Chondrocyte (in vitro differentiated cells): ENCODE measurements around the gene TGFB2. TPM values are rescaled to one million over a fixed set of nuclear protein-coding genes. Genes with fewer than 3 reads are reported as not detected.

Experiments
- DNase-seq: peaks from one replicate; pipeline ENCODE4 v3.0.0; 2021; ENCODE audit warnings: mixed read lengths, low spot score
- H3K27ac Mint-ChIP-seq: one replicate; pipeline ENCODE4 v1.8.0; 2021; ENCODE audit warnings: mild to moderate bottlenecking, moderate library complexity, mixed read lengths; ENCODE audit not compliant: unreplicated experiment
- H3K27me3 Mint-ChIP-seq: 2 replicates; pipeline ENCODE4 v1.8.0; 2021; ENCODE audit warnings: low read depth, mixed read lengths
- H3K36me3 Mint-ChIP-seq: 2 replicates; pipeline ENCODE4 v1.8.0; 2021; ENCODE audit warnings: low read depth, mixed read lengths
- H3K4me1 Mint-ChIP-seq: 2 replicates; pipeline ENCODE4 v1.8.0; 2021; ENCODE audit warnings: low read depth, mild to moderate bottlenecking, mixed read lengths
- H3K4me3 Mint-ChIP-seq: one replicate; pipeline ENCODE4 v1.8.0; 2021; ENCODE audit warnings: mild to moderate bottlenecking, moderate library complexity, mixed read lengths; ENCODE audit not compliant: unreplicated experiment
- H3K9me3 Mint-ChIP-seq: 2 replicates; pipeline ENCODE4 v1.8.0; 2021; ENCODE audit warnings: low read depth, mixed read lengths
- CTCF ChIP-seq: fragments of 200-600 bp; sonication (generic); IDR thresholded peaks from 2 replicates; pipeline ENCODE4 v1.5.0; 2021; ENCODE audit warnings: antibody characterized with exemption, mild to moderate bottlenecking, moderate library complexity
- long read RNA-seq: library from polyadenylated mRNA; stranded (forward); transcript quantifications from one replicate; pipeline ENCODE4 v2.0.0, GENCODE V29; 2021
- total RNA-seq: library from RNA; stranded (reverse); gene quantifications from 3 replicates; pipeline ENCODE4 v1.2.1, GENCODE V29; 2021

The TGFB2 gene
- total RNA-seq: 140 to 237 TPM (median 226 TPM) in 3 replicates
- long read RNA-seq, full-length matches to known transcripts: 224 of 239 reads
- long read RNA-seq, partial matches to known transcripts: 7 of 239 reads
- long read RNA-seq, other reads (novel, unspliced or antisense): 8 of 239 reads

- no peak within 1 kb of the TSS for H3K4me3 Mint-ChIP-seq
- no peak for DNase-seq
- H3K9me3 Mint-ChIP-seq: no peaks in the 10 kb centered on the region
- no peaks in the 10 kb centered on the region for H3K27me3 Mint-ChIP-seq
- no peak within 1 kb of the TSS for H3K27ac Mint-ChIP-seq
- H3K4me1 Mint-ChIP-seq: peaks cover 37% of the 10 kb centered on the region
- peaks cover 5% of the 10 kb centered on the region for H3K36me3 Mint-ChIP-seq
- peak; percentile 60 for TF ChIP-seq CTCF
These were observed at the start of gene TGFB2 for GRCh38 chr1:218344814-218345672. Gene TGFB2, plus strand, starts transcription at chr1:218345336. Its CDS starts 1,366 bp downstream, at chr1:218346702.

- no peaks in the 10 kb centered on the region for H3K9me3 Mint-ChIP-seq
- no peaks in the 10 kb centered on the region for H3K36me3 Mint-ChIP-seq
- H3K4me1 Mint-ChIP-seq: peaks cover 28% of the 10 kb centered on the region
- H3K27me3 Mint-ChIP-seq: no peaks in the 10 kb centered on the region
- no peak overlapping the region for H3K27ac Mint-ChIP-seq
- no peak overlapping the region for H3K4me3 Mint-ChIP-seq
- no peak for DNase-seq
- no peak for TF ChIP-seq CTCF
These were observed 49.0 kb upstream of the TGFB2 start for GRCh38 chr1:218296162-218296561.

GRCh38 chr1:218297461-218297860 is 47.7 kb upstream of the TGFB2 start:
- no peak for TF ChIP-seq CTCF
- no peak overlapping the region for H3K27ac Mint-ChIP-seq
- no peaks in the 10 kb centered on the region for H3K27me3 Mint-ChIP-seq
- H3K9me3 Mint-ChIP-seq: no peaks in the 10 kb centered on the region
- DNase-seq: no peak
- peaks cover 25% of the 10 kb centered on the region for H3K4me1 Mint-ChIP-seq
- no peaks in the 10 kb centered on the region for H3K36me3 Mint-ChIP-seq
- H3K4me3 Mint-ChIP-seq: no peak overlapping the region

GRCh38 chr1:218297867-218298266 is 47.3 kb upstream of the TGFB2 start:
- no peaks in the 10 kb centered on the region for H3K36me3 Mint-ChIP-seq
- no peak overlapping the region for H3K4me3 Mint-ChIP-seq
- no peak for TF ChIP-seq CTCF
- H3K27me3 Mint-ChIP-seq: no peaks in the 10 kb centered on the region
- H3K27ac Mint-ChIP-seq: peak overlapping the region; percentile 49
- H3K9me3 Mint-ChIP-seq: no peaks in the 10 kb centered on the region
- DNase-seq: no peak
- H3K4me1 Mint-ChIP-seq: peaks cover 22% of the 10 kb centered on the region

GRCh38 chr1:218298398-218298797 is 46.7 kb upstream of the TGFB2 start:
- no peak for DNase-seq
- Mint-ChIP-seq H3K36me3 (no peaks in the 10 kb centered on the region), H3K9me3 (no peaks in the 10 kb centered on the region), H3K4me3 (no peak overlapping the region), H3K4me1 (peaks cover 22% of the 10 kb centered on the region), H3K27ac (peak overlapping the region; percentile 57), H3K27me3 (no peaks in the 10 kb centered on the region)
- no peak for TF ChIP-seq CTCF
